Activated T-helper 9 cell treated with anti-CD3 and anti-CD28 coated beads, Interleukin-2, amount 50 U/mL, for 16 hours (primary cell): ENCODE results near the gene ZNF821.
"Not testable (repeated sequence)": the region's sequence is repeated elsewhere in the genome, so short reads cannot be mapped to it uniquely, and the experiment has no call there.

Experiments
- DNase-seq: peaks from one replicate; pipeline ENCODE4 v3.0.0-alpha.2; 2020; ENCODE audit warnings: low read depth

Gene ZNF821

GRCh38 chr16:71859762-71860521 lies 24.0 kb downstream of the ZNF821 start:
- no peak for DNase-seq

DNA sequence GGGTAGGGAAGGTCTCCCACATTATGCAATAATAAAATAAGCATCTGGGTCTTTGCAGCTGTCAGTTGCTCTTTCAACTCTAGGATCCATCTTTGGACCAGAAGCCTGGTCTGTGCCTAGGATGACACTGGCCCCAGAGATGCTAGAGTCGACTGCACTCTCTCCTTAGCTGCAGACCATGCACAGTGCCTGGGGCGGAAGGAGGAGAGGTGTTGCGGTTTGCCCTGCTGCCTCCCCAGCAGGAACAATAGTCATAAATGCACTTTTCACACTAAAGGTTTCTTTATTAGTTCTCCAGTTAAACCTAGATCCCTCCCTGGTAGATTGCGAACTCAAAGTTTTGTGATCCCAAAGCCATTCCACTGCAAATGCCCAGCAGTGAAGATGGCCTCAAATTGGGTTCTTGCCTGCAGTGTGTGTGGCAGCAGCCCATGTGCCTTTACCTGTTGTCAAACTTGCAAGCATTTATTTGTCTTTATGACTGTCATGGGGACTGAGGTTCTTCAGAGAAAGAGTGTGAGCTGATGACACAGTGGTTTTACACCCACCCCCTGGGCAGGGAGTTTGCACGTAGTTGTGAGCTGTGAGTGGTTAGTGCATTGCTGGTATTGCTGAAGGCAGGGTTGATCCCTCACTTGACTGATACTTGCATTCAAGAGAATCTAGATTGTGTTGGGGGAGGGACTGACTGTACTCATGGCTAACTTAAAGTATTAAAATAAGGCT lies 27.9 kb downstream of the ZNF821 start:
- no peak for DNase-seq

GRCh38 chr16:71854369-71854948 lies 29.5 kb downstream of the ZNF821 start:
- no peak for DNase-seq

DNA sequence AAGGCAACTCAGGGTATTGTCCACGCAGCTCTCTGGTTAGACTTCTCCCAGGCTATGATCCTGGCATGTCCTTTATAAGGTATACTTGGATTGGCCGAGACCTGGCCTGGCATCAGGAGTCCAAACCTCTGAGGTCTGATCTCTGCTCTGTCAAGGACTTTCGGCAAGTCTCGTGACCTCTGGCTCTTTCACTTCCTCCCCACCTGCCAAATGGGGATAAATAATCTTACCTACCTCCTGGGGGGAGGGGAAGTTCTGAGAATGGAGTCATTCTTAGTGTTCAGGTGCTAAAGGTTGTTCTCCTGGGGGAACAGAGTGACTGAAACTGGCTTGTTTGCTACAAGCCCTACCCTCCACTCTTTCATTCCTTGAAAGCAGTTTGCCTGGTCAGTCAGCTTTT lies 30.6 kb downstream of the ZNF821 start:
- DNase-seq: no peak

GRCh38 chr16:71852561-71852960 lies 31.4 kb downstream of the ZNF821 start:
- no peak for DNase-seq

GRCh38 chr16:71852158-71852557 lies 31.8 kb downstream of the ZNF821 start:
- no peak for DNase-seq

- no peak for DNase-seq
Measured at GRCh38 chr16:71851746-71852145, 32.2 kb downstream of the ZNF821 start.

GRCh38 chr16:71848622-71849021 lies 35.4 kb downstream of the ZNF821 start:
- DNase-seq: no peak

- no peak for DNase-seq
Measured at GRCh38 chr16:71847096-71847495, 36.9 kb downstream of the ZNF821 start.

DNA sequence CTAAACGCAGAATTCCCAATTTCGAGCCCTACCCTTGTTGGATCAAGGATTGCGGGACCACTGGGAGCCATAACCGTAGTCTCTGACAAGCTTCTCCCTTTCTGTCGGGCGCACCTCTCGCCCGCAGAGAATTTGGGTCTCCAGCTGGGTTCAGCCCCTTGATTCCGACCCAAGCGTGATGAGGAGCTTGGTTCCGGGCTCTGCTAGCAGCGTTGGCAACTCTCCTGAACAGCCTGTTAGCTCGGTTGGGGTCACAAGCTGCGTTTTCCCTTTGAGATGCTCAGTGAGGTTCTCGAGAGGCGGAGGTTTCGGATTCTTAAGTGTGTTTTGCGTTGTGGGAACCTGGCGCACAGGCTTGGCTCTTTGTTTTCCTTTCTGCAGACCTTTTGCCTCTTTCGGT lies 37.6 kb downstream of the ZNF821 start:
- DNase-seq: no peak

DNA sequence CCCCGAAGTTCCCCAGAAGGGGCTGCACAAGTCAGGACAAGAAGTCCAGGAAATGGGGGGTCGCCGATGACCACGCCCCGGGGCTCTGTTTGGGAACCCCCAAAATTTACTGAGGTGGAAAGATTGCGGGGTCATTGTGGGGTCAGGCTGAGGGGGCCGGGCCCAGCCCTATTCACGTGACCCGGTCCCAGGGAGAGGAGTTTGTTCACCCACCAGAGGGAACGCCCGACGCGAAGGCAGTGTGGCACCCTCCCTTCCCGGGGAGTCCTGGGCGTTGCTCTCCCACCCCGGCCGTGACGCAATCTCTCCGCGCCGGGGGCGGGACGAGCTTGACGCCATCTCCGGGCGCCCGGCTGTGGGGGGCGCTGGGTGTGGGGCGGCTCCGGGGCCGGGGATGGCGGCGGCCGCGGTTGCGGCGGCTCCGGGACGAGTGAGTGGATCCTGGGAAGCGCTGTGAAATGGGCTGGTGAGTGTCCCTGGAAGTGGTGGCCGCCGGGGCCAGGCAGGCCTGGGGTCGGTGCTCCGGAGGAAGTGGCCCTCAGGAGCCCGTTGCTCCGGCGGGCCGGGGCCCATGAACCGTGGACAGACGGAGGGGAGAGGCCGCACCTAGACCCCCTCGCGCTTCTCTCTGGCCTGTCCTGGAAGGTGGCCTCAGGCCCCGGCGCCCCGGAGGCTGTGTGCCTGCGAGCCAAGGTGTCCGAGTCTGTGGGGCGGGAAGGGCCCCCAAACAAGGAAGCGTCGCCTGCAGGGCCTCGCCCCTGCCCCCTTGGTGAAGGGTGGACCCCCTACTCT lies 38.1 kb downstream of the ZNF821 start, which contains the start of gene ATXN1L:
Gene ATXN1L, plus strand, starts transcription at position 338 of the 792 bp plus-strand sequence. CDS start 3,765 bp downstream, outside the sequence.
- DNase-seq: peak; percentile 91

DNA sequence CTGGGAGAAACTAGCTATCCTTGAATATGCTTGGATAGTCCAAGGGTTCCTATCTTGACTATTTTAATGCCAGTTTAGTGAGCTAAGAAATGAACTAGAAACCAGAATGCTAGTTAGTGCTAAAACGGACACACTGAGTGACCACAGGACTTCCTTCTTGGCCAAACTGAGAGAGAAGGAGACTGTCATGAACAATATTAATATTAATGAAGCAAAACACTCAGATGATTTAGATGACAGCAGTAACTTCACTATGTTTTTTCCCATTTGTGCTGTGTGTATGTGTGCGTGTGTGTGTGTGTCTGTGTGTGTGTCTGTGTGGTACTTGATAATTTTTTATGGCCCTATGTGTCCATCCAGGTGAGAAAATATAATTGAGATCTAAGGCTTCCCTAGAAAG lies 40.4 kb downstream of the ZNF821 start:
- no peak for DNase-seq

DNA sequence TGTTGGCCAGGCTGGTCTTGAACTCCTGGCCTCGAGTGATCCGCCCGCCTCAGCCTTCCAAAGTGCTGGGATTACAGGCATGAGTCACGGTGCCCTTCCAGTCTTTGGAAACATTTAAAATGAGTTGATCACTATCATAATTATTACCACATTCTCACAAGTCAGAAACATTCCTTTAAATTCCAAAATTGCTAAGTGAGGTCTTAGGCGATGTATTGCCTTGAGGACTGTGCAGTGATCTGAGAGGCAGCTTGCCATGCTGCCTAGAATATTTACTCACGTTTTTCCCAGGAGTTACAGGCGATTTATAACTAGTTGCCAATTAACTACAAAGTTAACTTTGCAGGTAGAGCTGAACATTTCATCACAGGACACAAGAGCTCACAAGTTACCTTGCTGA lies 43.9 kb downstream of the ZNF821 start:
- no peak for DNase-seq

DNA sequence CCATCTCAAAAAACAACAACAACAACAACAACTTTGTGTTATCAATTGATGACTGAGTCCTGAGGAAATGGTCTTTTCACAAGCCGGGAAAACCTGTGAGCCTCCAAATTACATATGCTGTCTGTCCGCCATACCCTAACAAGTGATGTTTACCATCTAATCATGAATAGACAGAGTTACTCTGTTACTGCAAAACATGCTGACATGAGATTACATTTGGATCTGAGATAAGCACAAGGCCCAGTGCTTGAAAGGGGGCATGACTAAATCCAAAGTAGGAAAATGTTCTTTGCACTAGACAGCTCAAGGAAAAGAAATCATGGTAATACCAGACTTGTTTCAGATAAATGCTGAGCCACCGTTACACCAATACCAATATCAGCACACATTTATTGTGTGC lies 46.8 kb downstream of the ZNF821 start:
- DNase-seq: no peak

DNA sequence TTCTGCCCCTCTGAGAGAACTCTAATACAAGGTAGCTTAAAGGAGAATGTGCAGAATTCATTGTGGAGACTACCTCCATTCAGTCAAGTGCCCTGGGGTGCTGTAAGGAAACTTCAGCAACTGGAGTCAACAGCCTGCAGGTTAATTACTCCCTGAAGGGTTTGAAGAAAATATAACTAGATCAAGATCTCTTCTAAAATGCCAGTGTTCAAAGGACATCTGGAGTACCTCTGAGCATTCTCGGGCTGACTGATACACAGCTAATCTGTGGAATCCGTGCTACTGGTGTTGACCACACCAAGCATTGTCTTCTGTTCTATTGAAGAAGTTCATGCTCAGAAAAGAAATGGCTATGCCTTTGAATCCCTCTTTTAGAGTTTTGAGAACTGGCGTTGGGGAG lies 49.7 kb downstream of the ZNF821 start:
- no peak for DNase-seq

DNA sequence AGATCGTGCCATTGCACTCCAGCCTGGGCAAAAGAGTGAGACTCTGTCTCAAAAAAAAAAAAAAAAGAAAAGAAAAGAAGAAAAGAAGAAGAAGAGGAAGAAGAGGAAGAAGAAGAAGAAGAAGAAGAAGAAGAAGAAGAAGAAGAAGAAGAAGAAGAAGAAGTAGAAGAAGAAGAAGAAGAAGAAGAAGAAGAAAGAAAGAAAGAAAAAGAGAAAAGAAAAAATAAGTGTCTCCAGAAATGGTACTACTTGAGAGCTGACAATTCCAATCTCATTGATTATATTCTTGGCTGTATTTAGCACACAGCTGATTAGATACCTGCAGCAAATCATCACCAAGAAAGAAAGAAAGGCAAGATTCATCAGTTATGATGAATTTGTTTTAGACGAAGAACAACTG lies 51.9 kb downstream of the ZNF821 start:
- DNase-seq: not testable (repeated sequence)

DNA sequence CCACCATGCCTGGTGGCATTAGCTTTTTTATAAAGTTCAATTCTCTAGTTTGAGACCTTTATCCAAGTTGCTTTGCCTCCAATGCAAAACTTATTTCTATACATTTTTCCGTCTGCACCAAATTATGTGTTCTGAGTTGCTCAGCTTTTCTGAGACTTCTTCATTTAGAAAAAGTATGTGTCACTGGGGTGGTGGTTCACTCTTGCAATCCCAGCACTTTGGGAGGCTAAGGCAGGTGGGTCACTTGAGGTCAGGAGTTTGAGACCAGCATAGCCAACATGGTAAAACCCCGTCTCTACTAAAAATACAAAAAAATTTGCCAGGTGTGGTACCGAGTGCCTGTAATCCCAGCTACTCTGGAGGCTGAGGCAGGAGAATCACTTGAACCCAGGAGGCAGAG lies 52.3 kb downstream of the ZNF821 start:
- DNase-seq: not testable (repeated sequence)

DNA sequence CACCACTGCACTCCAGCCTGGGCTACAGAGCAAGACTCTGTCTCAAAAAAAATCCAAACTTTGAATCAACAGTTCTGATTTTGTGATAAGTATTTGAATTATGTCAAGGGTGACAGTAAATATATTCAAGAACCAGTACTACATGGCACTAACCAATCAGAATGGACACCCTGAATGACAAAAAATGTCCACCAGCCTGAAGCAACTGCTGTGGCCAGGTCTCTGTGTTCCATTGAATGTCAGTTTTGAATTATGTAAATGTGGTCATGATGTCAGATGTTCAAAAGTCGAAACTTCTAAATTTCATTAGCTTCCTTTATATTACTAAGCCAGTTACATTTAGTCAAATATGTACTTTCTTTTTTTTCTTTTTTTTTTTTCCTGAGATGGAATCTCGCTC lies 53.6 kb downstream of the ZNF821 start:
- no peak for DNase-seq

GRCh38 chr16:71826533-71827017 lies 57.4 kb downstream of the ZNF821 start:
- no peak for DNase-seq

- DNase-seq: not testable (repeated sequence)
Measured at GRCh38 chr16:71817155-71817500, 66.9 kb downstream of the ZNF821 start.

DNA sequence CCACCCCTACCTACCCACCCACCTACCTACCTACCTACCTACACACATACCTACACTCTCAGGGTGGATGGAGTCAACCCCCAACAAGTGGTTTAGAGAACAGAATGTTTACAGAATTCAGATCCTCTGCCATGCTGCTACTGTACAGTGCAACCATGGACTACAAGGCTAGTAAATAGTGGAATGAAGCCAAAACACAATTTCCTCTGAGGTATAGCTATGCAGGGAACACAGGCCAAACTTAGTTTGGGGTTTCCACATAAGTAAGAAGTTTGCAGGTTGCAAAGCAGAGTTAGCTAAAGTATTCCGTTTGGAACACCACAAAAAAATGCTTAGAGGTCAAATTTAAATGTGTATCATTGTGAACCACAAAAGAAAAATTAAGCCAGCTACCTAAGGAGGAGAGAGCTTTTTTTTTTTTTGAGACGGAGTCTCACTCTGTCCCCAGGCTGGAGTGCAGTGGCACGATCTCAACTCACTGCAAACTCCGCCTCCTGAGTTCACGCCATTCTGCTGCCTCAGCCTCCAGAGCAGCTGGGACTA lies 72.7 kb downstream of the ZNF821 start:
- no peak for DNase-seq

- DNase-seq: not testable (repeated sequence)
Measured at GRCh38 chr16:71810155-71810530, 73.8 kb downstream of the ZNF821 start.
